Progenitor cell of endocrine pancreas (in vitro differentiated cells): ENCODE results near the gene LATS2. TPM values are rescaled to one million over a fixed set of nuclear protein-coding genes. Genes with fewer than 3 reads are reported as not detected.
A peak's percentile ranks its signal among the peaks of the same experiment; 100 is the strongest.

Source experiments
- DNase-seq: peaks from one replicate; pipeline ENCODE4 v3.0.0; 2021; ENCODE audit warnings: low spot score; ENCODE audit not compliant: unreplicated experiment
- H3K27ac Mint-ChIP-seq: 2 replicates; pipeline ENCODE4 v1.8.0; 2021; ENCODE audit warnings: mild to moderate bottlenecking, moderate library complexity, mixed read lengths
- H3K27me3 Mint-ChIP-seq: 2 replicates; pipeline ENCODE4 v1.8.0; 2021; ENCODE audit warnings: mixed read lengths
- H3K36me3 Mint-ChIP-seq: 2 replicates; pipeline ENCODE4 v1.8.0; 2022; ENCODE audit warnings: mixed read lengths; ENCODE audit not compliant: insufficient read depth
- H3K4me1 Mint-ChIP-seq: 2 replicates; pipeline ENCODE4 v1.8.0; 2021; ENCODE audit warnings: low read depth, mixed read lengths
- H3K4me3 Mint-ChIP-seq: 2 replicates; pipeline ENCODE4 v1.8.0; 2021; ENCODE audit warnings: low read depth, mild to moderate bottlenecking, moderate library complexity, mixed read lengths
- H3K9me3 Mint-ChIP-seq: 2 replicates; pipeline ENCODE4 v1.8.0; 2021; ENCODE audit warnings: low read depth, mixed read lengths
- CTCF ChIP-seq: fragments of 200-600 bp; sonication (generic); IDR thresholded peaks from one replicate; pipeline ENCODE4 v1.5.0; 2021; ENCODE audit warnings: antibody characterized with exemption, mild to moderate bottlenecking; ENCODE audit not compliant: unreplicated experiment
- total RNA-seq: library from RNA; stranded (reverse); gene quantifications from 2 replicates; pipeline ENCODE4 v1.2.1, GENCODE V29; 2021

Gene LATS2
- total RNA-seq, 1 donor from 2014 or later = 15.2 TPM

GRCh38 chr13:21086929-21087328, 25.5 kb upstream of the LATS2 start:
- TF ChIP-seq CTCF = no peak
- Mint-ChIP-seq H3K36me3 (no peaks in the 10 kb centered on the region), H3K27ac (no peak overlapping the region), H3K27me3 (no peaks in the 10 kb centered on the region), H3K4me3 (no peak overlapping the region), H3K4me1 (no peaks in the 10 kb centered on the region), H3K9me3 (no peaks in the 10 kb centered on the region)
- no peak for DNase-seq

GRCh38 chr13:21081926-21082325, 20.5 kb upstream of the LATS2 start:
- no peak for DNase-seq
- Mint-ChIP-seq H3K27me3 (peaks cover 10% of the 10 kb centered on the region), H3K9me3 (no peaks in the 10 kb centered on the region), H3K4me1 (peaks cover 4% of the 10 kb centered on the region), H3K4me3 (no peak overlapping the region), H3K36me3 (no peaks in the 10 kb centered on the region), H3K27ac (no peak overlapping the region)
- no peak for TF ChIP-seq CTCF

DNA sequence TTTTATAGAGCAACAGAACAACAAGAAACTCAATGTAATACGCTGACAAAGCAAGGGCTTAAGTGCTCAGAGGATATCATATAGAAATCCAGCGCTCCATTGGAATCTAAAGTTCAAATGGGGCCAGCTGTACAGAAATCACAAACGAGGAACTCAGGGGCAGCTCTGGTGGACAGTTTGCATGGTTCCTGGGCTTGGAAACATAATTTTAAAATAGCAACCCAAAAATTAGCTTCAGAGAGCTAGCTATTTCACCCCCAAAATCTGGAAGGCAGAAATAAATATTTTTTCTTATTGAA, 19.2 kb upstream of the LATS2 start:
- no peaks in the 10 kb centered on the region for H3K9me3 Mint-ChIP-seq
- no peak for DNase-seq
- no peaks in the 10 kb centered on the region for H3K36me3 Mint-ChIP-seq
- H3K4me3 Mint-ChIP-seq = no peak overlapping the region
- no peak for TF ChIP-seq CTCF
- peaks cover 4% of the 10 kb centered on the region for H3K4me1 Mint-ChIP-seq
- H3K27ac Mint-ChIP-seq = peak overlapping the region; percentile 45
- peaks cover 10% of the 10 kb centered on the region for H3K27me3 Mint-ChIP-seq

DNA sequence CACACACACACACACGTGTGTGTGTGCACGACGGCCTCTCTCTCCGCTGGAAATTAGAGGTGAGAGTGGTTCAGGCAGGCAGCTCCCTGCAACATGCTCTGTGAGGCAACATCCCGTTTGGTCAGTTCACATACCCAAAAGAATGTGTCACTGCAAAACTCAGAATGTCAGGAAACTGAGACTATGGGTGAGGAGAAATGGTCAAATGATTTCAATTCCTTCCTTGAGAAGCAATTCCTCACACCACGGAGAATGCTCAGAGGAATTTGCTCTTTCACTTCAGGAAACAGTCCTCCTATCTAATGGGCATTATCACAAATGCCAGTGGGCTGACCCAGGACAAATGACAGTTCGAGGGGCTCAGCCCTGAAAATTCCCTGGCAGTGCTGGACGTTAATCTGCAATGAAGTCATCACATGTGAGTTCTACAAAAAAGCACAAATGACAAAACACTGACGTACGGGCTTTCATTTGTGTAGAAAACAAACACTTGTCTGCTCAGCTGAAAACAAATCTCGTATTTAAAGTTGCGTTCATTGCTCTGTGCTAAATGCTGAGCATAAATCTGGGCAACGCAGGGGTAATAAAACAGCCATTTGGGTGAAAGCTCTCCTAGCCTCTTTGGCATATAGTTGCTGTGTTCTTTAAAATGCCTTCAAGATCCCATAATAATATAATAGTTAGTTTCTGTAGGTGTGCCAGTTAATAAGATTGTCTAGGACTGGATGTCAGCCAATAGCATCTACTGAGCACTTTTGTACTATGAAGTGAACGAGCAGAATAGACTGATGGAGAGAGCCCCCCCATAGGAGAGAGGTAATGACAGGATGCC, 18.6 kb upstream of the LATS2 start:
- no peak overlapping the region for H3K4me3 Mint-ChIP-seq
- no peak for DNase-seq
- no peak overlapping the region for H3K27ac Mint-ChIP-seq
- H3K9me3 Mint-ChIP-seq = no peaks in the 10 kb centered on the region
- TF ChIP-seq CTCF = no peak
- H3K4me1 Mint-ChIP-seq = peaks cover 5% of the 10 kb centered on the region
- peaks cover 15% of the 10 kb centered on the region for H3K27me3 Mint-ChIP-seq
- no peaks in the 10 kb centered on the region for H3K36me3 Mint-ChIP-seq

GRCh38 chr13:21079221-21079620, 17.8 kb upstream of the LATS2 start:
- no peak overlapping the region for H3K4me3 Mint-ChIP-seq
- DNase-seq = no peak
- H3K36me3 Mint-ChIP-seq = no peaks in the 10 kb centered on the region
- H3K4me1 Mint-ChIP-seq = peaks cover 5% of the 10 kb centered on the region
- no peak for TF ChIP-seq CTCF
- H3K27ac Mint-ChIP-seq = no peak overlapping the region
- H3K9me3 Mint-ChIP-seq = no peaks in the 10 kb centered on the region
- H3K27me3 Mint-ChIP-seq = peaks cover 22% of the 10 kb centered on the region
